Stimulated activated CD8-positive, alpha-beta memory T cell treated with anti-CD3 and anti-CD28 coated beads, Interleukin-4, amount 100 ng/mL, for 4 hours (primary cell): ENCODE results near the gene ZNF385C.

Experiments
- DNase-seq, 2 donors: peaks; one replicate each; pipeline ENCODE4 v3.0.0-alpha.2; 2020; ENCODE audit warnings: low read depth in 2 of 2, low spot score in 1 of 2

Gene ZNF385C

GRCh38 chr17:42109086-42109485 is 10.8 kb upstream of the ZNF385C start:
- DNase-seq: no peak

GRCh38 chr17:42107597-42108576 is 9.6 kb upstream of the ZNF385C start:
- peak; percentile 75 to 84 for DNase-seq

DNA sequence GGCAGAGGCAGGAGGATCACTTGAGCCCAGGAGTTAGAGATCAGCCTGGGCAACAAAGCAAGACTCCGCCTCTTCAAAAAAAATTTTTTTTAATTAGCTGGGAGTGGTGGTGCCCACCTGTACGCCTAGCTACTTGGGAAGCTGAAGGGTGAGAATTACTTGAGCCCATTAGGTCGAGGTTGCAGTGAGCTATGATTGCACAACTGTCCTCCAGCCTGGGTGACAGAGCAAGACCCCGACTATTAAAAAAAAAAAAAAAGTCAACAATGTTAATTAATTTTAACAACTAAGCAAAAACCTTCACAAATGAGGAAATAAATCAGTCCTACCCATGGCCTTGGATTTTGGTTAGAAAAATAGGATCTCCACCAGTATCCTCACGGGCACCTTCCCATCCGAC is 8.9 kb upstream of the ZNF385C start:
- no peak for DNase-seq

- no peak for DNase-seq
These were observed 7.7 kb upstream of the ZNF385C start for GRCh38 chr17:42106009-42106408.

GRCh38 chr17:42104264-42104663 is 6.0 kb upstream of the ZNF385C start:
- no peak for DNase-seq

DNA sequence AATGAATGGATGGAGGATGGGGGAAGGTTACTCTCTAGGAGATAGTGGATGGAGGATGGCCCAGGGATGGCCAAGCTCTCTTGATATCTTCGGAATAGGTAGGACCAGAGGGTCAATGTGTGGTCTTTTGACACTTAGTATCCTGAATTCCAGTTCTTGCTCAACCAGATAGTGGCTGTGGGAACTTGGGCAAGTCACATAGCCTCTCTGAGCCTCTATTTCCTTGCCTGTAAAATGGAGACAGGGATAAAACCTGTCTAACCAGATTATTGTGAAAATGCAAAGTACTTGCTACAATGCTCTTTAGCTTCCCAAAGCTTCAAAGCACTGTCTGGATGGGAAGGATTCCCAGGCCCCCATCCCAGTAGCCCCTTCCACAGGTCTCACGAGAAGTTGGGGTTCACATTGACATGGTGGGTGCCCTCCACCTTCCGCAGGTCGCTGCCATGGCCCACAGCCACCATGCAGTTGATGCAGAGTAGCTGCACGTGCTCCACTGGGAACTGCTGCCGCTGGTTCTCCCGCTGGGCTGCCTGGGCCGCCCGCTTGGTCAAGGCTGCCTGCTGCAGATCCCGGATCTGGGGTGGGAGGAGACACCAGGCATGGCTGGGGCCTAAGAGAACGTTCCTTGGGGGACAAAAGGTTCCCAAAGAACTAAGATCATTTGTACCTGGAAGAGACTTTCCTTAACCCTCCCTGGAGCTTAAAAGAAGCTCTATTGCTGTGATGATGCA is 5.1 kb upstream of the ZNF385C start:
- DNase-seq: no peak

- peak; percentile 39 for DNase-seq
These were observed 3.4 kb upstream of the ZNF385C start for GRCh38 chr17:42101513-42102292.

DNA sequence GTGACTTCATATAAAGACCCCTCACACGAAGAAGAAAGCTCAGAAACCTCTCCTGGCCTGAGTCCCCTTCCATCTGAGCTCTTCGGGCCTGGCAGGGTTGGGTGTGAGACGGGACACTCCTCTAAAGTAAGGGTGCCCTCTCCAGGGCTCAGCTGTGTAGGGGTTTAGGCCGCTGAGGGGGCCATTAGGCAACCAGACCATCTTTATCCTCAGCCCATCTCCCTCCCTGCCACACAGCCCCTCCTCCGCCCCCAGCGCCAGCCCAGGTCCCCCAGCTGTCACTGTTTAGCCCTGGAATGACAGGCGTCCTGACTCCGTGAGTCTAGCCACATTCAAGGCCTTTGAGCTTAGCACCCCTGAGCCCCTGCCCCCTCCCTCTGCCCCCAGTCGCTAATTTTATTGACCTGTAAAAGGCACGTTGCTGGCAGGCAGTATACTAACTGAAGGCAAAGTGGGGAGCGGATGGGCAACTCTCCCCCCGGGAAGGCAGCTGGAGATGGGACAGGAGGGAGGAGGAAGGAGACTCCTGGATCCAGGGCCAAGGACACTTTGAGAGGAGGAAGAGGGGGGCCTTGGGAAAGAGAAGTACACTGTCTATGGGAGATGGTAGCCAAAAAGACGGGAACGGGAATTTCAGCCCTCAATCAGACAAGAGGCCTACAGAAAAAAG is 592 bp upstream of the ZNF385C start:
- no peak for DNase-seq

DNA sequence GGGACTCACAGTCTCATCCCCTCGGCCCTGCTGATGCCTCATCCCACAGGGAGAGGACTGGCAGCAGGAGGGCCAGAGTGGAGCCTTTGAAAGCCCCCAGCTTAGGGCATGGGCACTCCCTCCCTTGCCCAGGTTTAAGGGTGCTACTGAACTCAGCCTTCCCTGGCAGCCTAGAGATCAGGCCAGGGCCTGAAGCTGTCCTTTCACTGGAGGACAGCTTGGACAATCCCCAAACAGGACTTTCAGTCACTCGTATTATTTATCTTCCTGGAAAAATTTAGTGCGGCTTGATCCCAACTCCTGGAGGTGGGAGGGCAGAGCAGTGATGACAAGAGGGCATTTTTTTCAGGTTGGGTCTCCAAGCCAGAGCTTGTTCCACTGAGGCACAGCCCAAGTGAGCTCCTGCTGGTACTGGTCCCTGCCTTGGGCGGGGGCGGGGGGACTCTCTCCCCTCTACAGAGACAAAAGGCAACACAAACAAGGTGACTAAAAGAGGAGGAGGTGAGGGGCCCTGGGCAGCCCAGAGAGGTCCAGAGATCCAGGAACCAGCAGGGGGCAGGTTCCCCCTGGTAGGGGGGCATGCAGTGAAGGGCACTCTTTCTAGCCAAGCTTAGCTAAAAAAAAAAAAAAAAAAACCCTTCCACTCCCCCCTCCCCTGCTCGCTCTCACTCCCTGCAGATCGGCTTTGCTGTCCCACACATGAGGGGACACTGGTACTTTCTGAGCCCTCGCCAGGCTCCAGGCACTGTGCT is 1.7 kb downstream of the ZNF385C start:
- DNase-seq: no peak

DNA sequence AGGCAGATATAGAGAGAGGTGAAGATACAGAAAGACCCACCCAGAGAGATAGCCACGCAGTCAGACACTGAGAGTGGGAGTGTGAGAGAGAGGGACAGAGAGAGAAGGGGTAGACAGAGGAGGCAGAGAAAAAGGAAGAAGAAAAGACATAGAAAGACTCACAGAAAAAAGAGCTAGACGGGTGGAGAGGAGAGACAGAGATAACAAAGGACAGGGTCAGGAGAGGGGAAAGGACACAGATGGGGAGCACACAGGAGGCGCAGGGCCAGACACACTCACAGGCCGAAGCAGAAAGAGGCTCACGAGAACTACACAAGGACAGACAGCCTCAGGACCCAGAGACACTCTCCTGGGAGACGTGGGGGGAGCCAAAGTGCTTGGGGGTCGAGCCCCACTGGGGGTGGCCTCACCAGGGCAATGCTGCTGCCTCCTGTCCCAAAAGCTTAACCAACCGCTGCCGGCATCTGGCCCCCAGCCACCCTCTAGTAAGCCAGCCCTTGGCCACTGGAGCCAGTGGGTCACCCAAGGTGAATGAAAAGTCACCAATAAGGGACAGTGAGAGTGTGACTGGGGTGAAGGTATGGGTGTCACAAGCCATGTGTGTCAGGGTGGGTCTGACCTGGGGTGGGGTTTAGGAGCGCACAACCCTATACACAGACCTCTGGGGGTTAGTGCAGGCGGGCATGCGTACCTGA is 3.8 kb downstream of the ZNF385C start:
- no peak for DNase-seq

GRCh38 chr17:42092939-42093338 is 5.3 kb downstream of the ZNF385C start:
- no peak for DNase-seq

- no peak for DNase-seq
These were observed 7.1 kb downstream of the ZNF385C start for GRCh38 chr17:42090964-42091790.

- DNase-seq: no peak
These were observed 9.5 kb downstream of the ZNF385C start for GRCh38 chr17:42088736-42089135.

DNA sequence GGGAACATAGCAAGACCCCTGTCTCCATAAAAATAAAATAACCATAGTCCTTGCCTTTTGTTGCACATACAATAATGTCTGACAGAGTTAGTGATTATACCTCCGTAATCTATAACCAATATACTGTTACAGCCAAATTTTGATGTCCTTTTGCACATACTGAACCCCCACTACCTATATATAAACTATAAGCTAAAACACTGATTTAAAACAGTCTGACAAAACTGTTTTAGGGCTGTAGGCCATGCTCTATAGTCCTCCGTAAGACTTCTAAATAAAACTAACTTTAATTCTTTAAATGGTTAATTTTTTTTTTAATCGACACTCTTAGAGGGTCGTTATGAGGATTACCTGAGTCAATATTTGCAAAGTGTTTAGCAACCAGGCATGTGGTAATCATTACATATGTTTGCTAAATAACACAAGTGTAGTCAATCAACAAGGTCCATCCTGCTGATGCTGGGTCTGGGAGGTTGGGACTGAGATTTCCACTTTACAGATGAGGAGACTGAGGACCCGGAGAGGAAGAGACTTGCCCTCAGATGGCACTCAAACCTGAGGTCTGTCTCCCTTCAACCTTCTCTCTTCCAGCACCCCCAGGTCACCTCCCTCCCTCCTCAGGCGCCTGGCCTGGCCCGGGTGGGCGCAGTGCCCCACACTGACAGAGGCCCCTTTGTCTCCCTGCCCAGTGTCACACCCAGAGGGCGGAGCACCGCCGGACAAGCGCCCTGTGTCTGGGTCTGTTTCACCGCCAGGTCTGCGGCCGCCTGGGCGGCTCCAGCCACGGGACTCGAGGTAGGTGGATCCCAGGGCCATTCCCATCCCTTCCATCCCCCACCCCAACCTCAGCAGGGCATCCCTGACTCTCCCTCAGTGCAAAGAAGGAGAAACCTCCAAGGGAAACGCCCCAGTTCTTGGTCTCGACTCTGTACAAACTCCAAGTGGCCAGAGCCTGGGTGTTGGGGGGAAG is 10.3 kb downstream of the ZNF385C start:
- no peak for DNase-seq

- DNase-seq: no peak
These were observed 11.1 kb downstream of the ZNF385C start for GRCh38 chr17:42087042-42087701.

DNA sequence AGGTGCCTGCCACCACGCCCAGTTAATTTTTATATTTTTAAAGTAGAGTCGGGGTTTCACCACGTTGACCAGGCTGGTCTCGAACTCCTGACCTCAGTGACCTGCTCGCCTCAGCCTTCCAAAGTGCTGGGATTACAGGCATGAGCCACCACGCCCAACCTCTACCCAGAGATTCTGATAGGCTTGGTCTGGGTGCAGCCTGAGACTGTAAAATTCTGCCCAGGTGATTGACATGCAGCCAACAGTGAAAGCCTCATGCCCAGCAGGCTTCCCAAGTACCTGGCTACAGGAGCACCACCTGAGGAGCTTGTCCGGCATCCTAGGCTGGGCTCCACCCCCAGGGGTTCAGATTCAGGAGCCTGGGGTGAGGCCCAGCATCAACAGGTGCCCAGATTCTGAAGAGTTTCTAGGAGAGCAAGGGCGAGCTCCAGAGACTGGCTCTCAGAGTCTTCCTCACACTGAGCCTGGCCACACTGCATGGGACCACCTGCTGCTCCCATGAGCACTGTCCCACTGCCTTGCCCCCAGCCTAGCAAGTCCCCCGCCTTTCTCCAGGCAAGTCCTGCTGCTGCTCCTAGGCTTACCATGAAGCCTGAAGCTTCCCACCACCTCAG is 16.6 kb downstream of the ZNF385C start:
- no peak for DNase-seq

DNA sequence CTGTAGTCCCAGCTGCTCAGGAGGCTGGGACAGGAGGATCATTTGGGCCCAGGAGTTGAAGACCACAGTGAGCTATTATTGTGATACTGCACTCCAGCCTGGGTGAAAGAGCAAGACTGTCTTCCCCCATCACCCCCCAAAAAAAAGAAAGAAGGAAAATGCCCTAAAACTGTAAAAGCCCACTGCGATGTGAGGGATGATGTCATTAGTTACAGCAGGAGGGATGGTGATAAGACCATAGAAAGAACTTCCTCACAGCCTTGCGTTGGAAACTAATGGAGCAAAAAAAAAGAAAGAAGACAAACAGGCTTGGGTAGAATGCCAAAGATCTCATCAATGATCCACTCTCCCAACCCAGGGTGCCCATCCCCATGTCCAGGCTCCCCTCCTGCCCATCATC is 18.7 kb downstream of the ZNF385C start:
- no peak for DNase-seq
